GM19023 (cell line): ENCODE data around the gene IGFLR1.

ENCODE experiments used
- ATAC-seq: cut with Tn5 transposase; IDR thresholded peaks from one replicate; pipeline ENCODE4 v1.9.1; 2021; ENCODE audit warnings: mild to moderate bottlenecking, moderate library complexity; ENCODE audit not compliant: unreplicated experiment

IGFLR1 gene

GRCh38 chr19:35739275-35740107 is 2.8 kb downstream of the IGFLR1 start:
- no peak for ATAC-seq

- no peak for ATAC-seq
Observed at GRCh38 chr19:35738887-35739229, 3.4 kb downstream of the IGFLR1 start.

DNA sequence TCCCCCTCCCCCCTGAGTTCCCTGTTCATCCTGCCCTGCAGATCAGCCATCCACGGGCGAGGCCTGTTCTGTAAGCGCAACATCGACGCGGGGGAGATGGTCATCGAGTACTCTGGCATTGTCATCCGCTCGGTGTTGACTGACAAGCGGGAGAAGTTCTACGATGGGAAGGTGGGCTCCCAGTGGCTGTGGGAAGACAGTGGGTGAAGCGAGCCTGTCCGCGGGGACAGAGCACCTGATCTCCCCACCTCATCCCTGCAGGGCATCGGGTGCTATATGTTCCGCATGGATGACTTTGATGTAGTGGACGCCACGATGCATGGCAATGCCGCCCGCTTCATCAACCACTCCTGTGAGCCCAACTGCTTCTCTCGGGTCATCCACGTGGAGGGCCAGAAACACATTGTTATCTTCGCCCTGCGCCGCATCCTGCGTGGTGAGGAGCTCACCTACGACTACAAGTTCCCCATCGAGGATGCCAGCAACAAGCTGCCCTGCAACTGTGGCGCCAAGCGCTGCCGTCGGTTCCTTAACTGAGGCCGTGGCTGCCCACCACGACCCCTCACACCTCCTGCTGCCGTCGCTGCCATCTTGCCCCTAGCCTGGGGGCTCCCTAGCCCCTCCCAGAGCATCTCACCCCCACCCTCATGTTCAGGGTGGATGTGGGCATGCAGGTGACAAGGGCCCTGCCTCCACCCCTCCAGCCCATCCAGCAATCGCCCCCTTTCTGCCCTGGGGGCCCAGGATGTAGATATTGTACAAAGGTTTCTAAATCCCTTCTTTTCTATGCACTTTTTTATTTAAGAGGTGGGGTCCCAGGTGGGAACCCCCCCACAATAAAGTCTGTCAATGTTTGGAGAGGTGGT is 4.0 kb downstream of the IGFLR1 start:
- ATAC-seq: no peak

GRCh38 chr19:35736913-35737886 is 5.1 kb downstream of the IGFLR1 start:
- ATAC-seq: no peak

- ATAC-seq: no peak
Observed at GRCh38 chr19:35734889-35735288, 7.4 kb downstream of the IGFLR1 start.

DNA sequence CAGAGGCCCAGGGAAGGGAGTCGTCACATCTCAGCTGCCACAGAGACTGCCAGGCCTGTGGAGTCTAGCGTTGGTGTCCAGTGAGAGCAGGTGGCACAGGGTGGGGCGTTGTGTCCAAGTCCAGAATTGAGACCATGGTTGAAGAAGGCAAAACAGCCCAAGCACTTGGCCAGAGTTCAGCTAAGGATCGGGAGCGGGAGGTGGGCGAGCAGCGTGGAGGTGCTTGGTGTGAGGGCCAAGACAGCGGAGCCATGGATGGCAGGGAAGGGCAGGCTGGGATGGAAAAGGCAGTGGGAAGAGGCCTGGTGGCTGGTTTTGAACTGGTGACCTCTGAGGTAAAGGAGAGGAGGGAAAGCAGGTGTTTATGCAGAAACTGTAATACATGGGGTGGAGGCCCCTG is 8.0 kb downstream of the IGFLR1 start:
- no peak for ATAC-seq

GRCh38 chr19:35733180-35734125 is 8.8 kb downstream of the IGFLR1 start:
- no peak for ATAC-seq

- ATAC-seq: no peak
Observed at GRCh38 chr19:35732540-35733179, 9.6 kb downstream of the IGFLR1 start.

DNA sequence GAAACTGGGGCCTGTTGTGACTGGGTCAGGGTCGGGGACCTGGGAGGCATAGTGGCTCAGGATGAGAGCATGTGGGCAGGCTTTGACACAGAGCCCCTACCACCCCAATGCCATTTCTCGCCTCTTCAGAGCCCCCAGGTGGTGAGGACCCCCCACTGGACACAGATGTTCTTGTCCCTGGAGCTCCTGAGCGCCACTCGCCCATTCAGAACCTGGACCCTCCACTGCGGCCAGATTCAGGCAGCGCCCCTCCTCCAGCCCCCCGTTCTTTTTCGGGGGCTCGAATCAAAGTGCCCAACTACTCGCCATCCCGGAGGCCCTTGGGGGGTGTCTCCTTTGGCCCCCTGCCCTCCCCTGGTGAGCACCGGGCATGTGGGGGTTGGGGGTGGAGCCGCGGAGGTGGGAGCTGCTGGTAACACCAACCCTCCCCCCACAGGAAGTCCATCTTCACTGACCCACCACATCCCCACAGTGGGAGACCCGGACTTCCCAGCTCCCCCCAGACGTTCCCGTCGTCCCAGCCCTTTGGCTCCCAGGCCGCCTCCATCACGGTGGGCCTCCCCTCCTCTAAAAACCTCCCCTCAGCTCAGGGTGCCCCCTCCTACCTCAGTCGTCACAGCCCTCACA is 10.4 kb downstream of the IGFLR1 start:
- ATAC-seq: no peak

DNA sequence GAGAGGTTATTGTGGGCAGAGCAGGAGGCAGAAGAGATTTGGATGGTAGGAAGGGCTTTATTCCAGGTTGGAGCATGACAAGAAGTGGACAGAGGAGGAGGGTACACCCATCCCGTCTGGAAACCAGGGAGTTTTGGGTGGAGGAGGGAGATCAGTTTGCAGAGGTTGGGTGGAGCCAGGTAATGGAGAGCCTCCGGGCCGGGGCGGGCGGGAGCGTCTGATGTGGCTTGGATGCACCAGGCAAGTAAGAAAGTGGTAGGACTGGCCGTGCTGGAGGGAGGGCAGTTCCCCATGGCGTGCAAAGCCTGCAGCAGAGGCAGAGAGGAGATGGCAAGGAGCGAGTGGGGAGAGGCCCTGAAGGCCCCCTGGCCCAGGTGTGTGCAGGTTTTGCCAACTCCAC is 10.9 kb downstream of the IGFLR1 start:
- ATAC-seq: no peak

DNA sequence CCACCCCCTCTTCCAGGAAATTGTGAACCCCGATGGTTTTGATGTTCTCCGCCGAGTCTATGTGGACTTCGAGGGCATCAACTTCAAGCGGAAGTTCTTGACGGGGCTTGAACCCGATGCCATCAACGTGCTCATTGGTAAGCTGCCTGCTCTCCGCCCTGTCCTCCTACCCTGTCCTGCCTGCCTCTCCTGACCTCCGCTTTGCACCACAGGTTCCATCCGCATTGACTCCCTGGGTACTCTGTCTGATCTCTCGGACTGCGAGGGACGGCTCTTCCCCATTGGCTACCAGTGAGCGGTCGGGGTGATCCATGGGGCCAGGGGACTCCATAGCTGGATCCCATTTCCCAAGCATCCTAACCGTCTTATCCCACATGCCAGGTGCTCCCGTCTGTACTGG is 11.9 kb downstream of the IGFLR1 start:
- no peak for ATAC-seq

- no peak for ATAC-seq
Observed at GRCh38 chr19:35729763-35730162, 12.5 kb downstream of the IGFLR1 start.

- ATAC-seq: no peak
Observed at GRCh38 chr19:35729021-35729420, 13.2 kb downstream of the IGFLR1 start.

GRCh38 chr19:35727956-35728706 is 14.1 kb downstream of the IGFLR1 start:
- no peak for ATAC-seq

- ATAC-seq: no peak
Observed at GRCh38 chr19:35727053-35727955, 14.9 kb downstream of the IGFLR1 start.

DNA sequence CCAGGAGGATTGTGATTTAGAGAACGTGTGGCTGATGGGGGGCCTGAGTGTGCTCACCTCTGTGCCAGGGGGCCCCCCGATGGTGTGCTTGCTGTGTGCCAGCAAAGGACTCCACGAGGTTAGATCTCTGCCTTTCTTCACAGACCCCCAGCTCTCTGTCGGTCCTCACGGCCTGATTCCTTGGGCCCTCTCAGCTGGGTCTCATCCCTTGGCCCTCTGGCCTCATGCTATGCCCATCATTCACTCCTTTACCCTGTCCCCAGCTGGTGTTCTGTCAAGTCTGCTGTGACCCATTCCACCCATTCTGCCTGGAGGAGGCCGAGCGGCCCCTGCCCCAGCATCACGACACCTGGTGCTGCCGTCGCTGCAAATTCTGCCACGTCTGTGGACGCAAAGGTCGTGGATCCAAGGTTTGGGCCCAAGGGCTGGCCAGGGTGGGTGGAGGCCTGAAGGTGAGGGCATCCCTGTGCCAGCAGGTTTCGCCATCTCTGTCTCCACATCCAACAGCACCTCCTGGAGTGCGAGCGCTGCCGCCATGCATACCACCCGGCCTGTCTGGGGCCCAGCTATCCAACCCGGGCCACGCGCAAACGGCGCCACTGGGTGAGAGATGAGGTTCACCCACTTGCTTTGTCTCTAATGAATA is 16.9 kb downstream of the IGFLR1 start:
- no peak for ATAC-seq

DNA sequence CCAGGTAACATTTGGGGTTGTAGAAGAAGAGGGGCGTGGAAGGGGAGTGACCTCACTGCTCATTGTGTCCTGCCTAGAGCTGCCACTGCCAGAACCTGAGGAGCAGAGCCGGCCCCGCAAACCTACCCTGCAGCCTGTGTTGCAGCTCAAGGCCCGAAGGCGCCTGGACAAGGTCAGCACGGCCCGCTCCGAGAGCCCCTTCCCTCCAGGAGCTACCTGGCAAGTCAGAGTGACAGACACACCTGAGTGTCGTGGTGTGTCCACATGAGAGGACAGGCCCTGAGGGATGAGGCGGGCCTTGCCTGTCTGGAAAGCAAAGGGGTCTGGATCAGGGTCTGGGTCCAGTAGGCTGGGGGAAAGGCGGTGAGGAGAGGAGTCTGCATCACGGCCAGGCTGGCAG is 17.7 kb downstream of the IGFLR1 start:
- ATAC-seq: no peak
